MM.1S (cell line): ENCODE results near the gene PRM3.

Source experiments
- CTCF ChIP-seq: fragments of 300-600 bp; sonication (generic); IDR thresholded peaks from 2 replicates; pipeline ENCODE4 v1.5.1; 2016; ENCODE audit warnings: antibody characterized with exemption, low read length, mixed read lengths
- EZH2 ChIP-seq: fragments of 300-600 bp; sonication (generic); optimal IDR thresholded peaks from 2 replicates; pipeline ENCODE3; 2017; ENCODE audit warnings: low read depth, mild to moderate bottlenecking, antibody characterized with exemption, low read length, mixed read lengths
- EZH2phosphoT487 ChIP-seq: fragments of 300-600 bp; sonication (generic); IDR thresholded peaks from 2 replicates; pipeline ENCODE4 v1.6.1; 2018; ENCODE audit warnings: antibody characterized with exemption, low read length

- TF ChIP-seq CTCF (no peak), EZH2 (no peak), EZH2phosphoT487 (no peak)
Measured at GRCh38 chr16:11296351-11296705, 22.9 kb upstream of the PRM3 start.
